ENCODE data around the gene SEMA6B. TPM values are rescaled to one million over a fixed set of nuclear protein-coding genes. Genes with fewer than 3 reads are reported as not detected.
A peak's percentile ranks its signal among the peaks of the same experiment; 100 is the strongest.

Gene SEMA6B
- total RNA-seq, 1 donor: under 0.01 TPM

GRCh38 chr19:4506449-4507149, 52.9 kb downstream of the SEMA6B start:
- no peak for TF ChIP-seq CTCF (IDR thresholded peaks at IDR 0.05; ENCODE audit: insufficient read depth, low read depth, low read length)
- DNase-seq (ENCODE audit: low read depth): peak; percentile 33
- H3K4me3 ChIP-seq (ENCODE audit: low read depth, low read length): no peak overlapping the region

GRCh38 chr19:4505570-4506448, 53.7 kb downstream of the SEMA6B start:
- H3K4me3 ChIP-seq (ENCODE audit: low read depth, low read length): no peak overlapping the region
- no peak for TF ChIP-seq CTCF (IDR thresholded peaks at IDR 0.05; ENCODE audit: insufficient read depth, low read depth, low read length)
- DNase-seq (ENCODE audit: low read depth): no peak

GRCh38 chr19:4504891-4505569, 54.5 kb downstream of the SEMA6B start:
- DNase-seq (ENCODE audit: low read depth): no peak
- TF ChIP-seq CTCF (IDR thresholded peaks at IDR 0.05; ENCODE audit: insufficient read depth, low read depth, low read length): no peak
- H3K4me3 ChIP-seq (ENCODE audit: low read depth, low read length): no peak overlapping the region

DNA sequence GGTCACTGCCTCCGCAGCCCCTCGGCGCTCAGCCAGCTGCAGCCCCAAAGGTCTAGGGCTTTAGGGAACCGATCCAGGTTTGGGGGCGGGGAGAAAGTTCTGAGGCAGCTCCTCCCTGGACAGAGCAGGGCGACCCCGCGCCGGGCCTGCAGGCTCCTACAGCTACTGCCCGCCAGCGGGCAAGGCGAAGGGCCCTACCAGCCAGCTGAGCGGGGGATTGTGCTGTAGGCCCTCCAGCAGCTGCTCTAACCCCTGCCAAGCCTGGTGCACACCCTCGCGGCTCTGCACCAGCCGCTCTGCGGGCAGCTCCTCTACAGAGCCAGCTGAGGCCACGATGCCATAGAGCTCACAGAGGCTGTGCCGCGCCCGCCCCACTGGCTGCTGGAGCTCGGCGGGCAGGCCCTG, 55.2 kb downstream of the SEMA6B start:
- no peak overlapping the region for H3K4me3 ChIP-seq (ENCODE audit: low read depth, low read length)
- DNase-seq (ENCODE audit: low read depth): no peak
- TF ChIP-seq CTCF (IDR thresholded peaks at IDR 0.05; ENCODE audit: insufficient read depth, low read depth, low read length): no peak

DNA sequence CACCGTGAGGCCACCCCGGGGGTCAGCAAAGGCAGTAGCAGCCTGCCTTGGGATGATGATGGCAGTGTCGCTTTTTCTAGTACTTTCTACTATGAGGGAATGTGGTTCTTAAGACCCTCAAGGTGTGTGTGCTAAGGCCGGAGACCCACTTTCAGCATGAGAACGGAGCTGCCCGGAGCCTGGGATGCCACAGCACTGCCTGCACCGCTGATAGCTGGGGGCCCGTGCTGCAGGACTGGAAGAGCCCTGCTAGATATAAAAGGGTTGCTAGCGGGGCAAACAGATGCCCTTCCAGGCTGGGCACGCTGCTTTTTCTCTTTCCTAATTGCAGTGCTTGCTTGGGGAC, 55.7 kb downstream of the SEMA6B start:
- TF ChIP-seq CTCF (IDR thresholded peaks at IDR 0.05; ENCODE audit: insufficient read depth, low read depth, low read length): no peak
- DNase-seq (ENCODE audit: low read depth): no peak
- no peak overlapping the region for H3K4me3 ChIP-seq (ENCODE audit: low read depth, low read length)

DNA sequence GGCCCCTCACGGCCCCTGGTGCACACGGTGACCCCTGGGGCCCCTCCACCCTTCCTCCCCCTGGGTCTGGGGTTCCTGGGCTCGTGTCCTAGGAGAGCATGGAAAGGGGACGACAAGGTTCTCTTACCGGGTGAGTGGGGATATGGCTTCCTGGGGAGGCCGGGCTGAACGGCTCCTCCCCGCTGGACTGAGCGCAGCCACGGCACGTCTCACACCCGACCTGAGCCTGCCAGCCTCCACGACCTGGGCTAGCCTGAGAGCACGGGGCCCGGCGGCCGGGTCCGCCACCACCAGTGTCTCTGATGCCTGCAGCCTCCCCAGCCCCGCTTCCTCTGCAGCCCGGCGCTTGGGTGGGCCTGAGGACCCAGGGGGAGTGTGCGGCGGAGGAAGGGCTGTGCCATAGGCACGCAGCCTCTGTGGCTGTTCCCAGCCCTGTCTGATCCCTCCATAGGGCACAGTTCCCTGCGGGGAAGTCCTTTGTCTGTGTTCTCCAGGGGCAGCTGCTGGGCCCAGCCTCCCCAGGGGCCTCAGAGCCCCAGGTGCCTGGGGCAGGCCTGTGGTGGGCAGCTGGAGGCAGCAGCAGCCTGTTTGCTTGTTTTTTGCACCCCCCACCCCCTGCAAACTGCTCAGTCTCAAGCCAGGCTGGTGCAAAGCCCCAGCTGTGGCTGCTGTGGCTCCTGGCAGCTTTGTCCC, 56.2 kb downstream of the SEMA6B start:
- H3K4me3 ChIP-seq (ENCODE audit: low read depth, low read length): no peak overlapping the region
- TF ChIP-seq CTCF (IDR thresholded peaks at IDR 0.05; ENCODE audit: insufficient read depth, low read depth, low read length): no peak
- no peak for DNase-seq (ENCODE audit: low read depth)

All from fibroblast of villous mesenchyme (primary cell).